Neural cell (in vitro differentiated cells): ENCODE measurements around the gene RPP38. TPM values are rescaled to one million over a fixed set of nuclear protein-coding genes. Genes with fewer than 3 reads are reported as not detected.

Source experiments
- H2AFZ ChIP-seq: fragments of 200-600, 300-800 bp; sonication (generic), shearing (Covaris generic); 2 replicates; pipeline ENCODE4 v1.6.0; 2014; ENCODE audit warnings: low read depth, mild to moderate bottlenecking, antibody characterized with exemption, low read length, moderate library complexity
- H3F3A ChIP-seq: fragments of 200-600 bp; shearing (Covaris generic); 2 replicates; pipeline ENCODE4 v1.6.1; 2016; ENCODE audit warnings: mild to moderate bottlenecking, moderate library complexity, mixed read lengths, antibody characterized with exemption, low read length; ENCODE audit not compliant: insufficient read depth, poor library complexity, severe bottlenecking
- H3K27ac ChIP-seq: fragments of 200-600, 300-800 bp; sonication (generic), shearing (Covaris generic); 2 replicates; pipeline ENCODE4 v1.5.1; 2014; ENCODE audit warnings: mild to moderate bottlenecking, low read length, moderate library complexity
- H3K27me3 ChIP-seq: fragments of 300-800, 200-600 bp; sonication (generic), shearing (Covaris generic); 2 replicates; pipeline ENCODE4 v1.6.0; 2014; ENCODE audit warnings: mild to moderate bottlenecking, low read depth, low read length, moderate library complexity; ENCODE audit not compliant: insufficient read depth
- H3K36me3 ChIP-seq: fragments of 300-800, 200-600 bp; sonication (generic), shearing (Covaris generic); 2 replicates; pipeline ENCODE4 v1.5.1; 2014; ENCODE audit warnings: mild to moderate bottlenecking, antibody characterized with exemption, low read length, moderate library complexity; ENCODE audit not compliant: insufficient read depth
- H3K4me2 ChIP-seq: fragments of 300-800, 200-600 bp; sonication (generic), shearing (Covaris generic); 2 replicates; pipeline ENCODE4 v1.6.0; 2014; ENCODE audit warnings: mild to moderate bottlenecking, low read length
- H3K4me3 ChIP-seq: fragments of 300-800, 200-600 bp; sonication (generic), shearing (Covaris generic); 2 replicates; pipeline ENCODE4 v1.5.1; 2014; ENCODE audit warnings: mild to moderate bottlenecking, low read length, moderate library complexity
- H3K79me2 ChIP-seq: fragments of 200-600 bp; shearing (Covaris generic); replicated peaks from 2 replicates; pipeline ENCODE4 v1.6.0; 2014; ENCODE audit warnings: mild to moderate bottlenecking, low read length, moderate library complexity; ENCODE audit not compliant: insufficient read depth
- H3K9ac ChIP-seq: fragments of 300-800, 200-600 bp; sonication (generic), shearing (Covaris generic); 2 replicates; pipeline ENCODE4 v1.6.1; 2016; ENCODE audit warnings: mild to moderate bottlenecking, low read length, mixed read lengths
- H3K9me2 ChIP-seq: fragments of 200-600 bp; shearing (Covaris generic); 2 replicates; pipeline ENCODE4 v1.6.1; 2016; ENCODE audit warnings: mild to moderate bottlenecking, low read length, mixed read lengths; ENCODE audit not compliant: insufficient read depth
- H3K9me3 ChIP-seq: fragments of 200-600, 300-800 bp; sonication (generic), shearing (Covaris generic); 2 replicates; pipeline ENCODE4 v1.6.1; 2016; ENCODE audit warnings: mild to moderate bottlenecking, mixed run types, low read length, moderate library complexity, mixed read lengths
- H4K20me1 ChIP-seq: fragments of 200-600 bp; shearing (Covaris generic); 2 replicates; pipeline ENCODE4 v1.6.1; 2016; ENCODE audit warnings: mild to moderate bottlenecking, mixed run types; ENCODE audit not compliant: insufficient read depth
- CTCF ChIP-seq: fragments of 450-650 bp; IDR thresholded peaks from 2 replicates; pipeline ENCODE4 v1.5.1; 2014; ENCODE audit warnings: antibody characterized with exemption, mild to moderate bottlenecking, moderate library complexity; ENCODE audit not compliant: poor library complexity, severe bottlenecking
- EP300 ChIP-seq: fragments of 450-650 bp; conservative IDR thresholded peaks from 2 replicates; pipeline ENCODE4 v1.6.1; 2014; ENCODE audit warnings: antibody characterized with exemption, mild to moderate bottlenecking, moderate library complexity; ENCODE audit not compliant: poor library complexity, severe bottlenecking
- EZH2 ChIP-seq: fragments of 200-600, 300-800 bp; shearing (Covaris generic), sonication (generic); IDR thresholded peaks from 2 replicates; pipeline ENCODE4 v1.6.1; 2014; ENCODE audit warnings: antibody characterized with exemption, low read length, borderline replicate concordance, mild to moderate bottlenecking; ENCODE audit not compliant: insufficient read depth, poor library complexity, severe bottlenecking
- MXI1 ChIP-seq: fragments of 450-650 bp; conservative IDR thresholded peaks from 2 replicates; pipeline ENCODE4 v1.6.1; 2014; ENCODE audit warnings: antibody characterized with exemption, mild to moderate bottlenecking; ENCODE audit not compliant: poor library complexity, severe bottlenecking
- POLR2AphosphoS5 ChIP-seq: IDR thresholded peaks from 2 replicates; pipeline ENCODE4 v1.6.1; 2012
- RAD21 ChIP-seq: fragments of 450-650 bp; conservative IDR thresholded peaks from 2 replicates; pipeline ENCODE4 v1.6.1; 2014; ENCODE audit warnings: antibody characterized with exemption, mild to moderate bottlenecking, moderate library complexity
- REST ChIP-seq: IDR thresholded peaks from 2 replicates; pipeline ENCODE4 v1.6.1; 2012; ENCODE audit warnings: borderline replicate concordance
- SMC3 ChIP-seq: fragments of 450-650 bp; conservative IDR thresholded peaks from 2 replicates; pipeline ENCODE4 v1.6.1; 2014; ENCODE audit warnings: antibody characterized with exemption, mild to moderate bottlenecking, moderate library complexity; ENCODE audit not compliant: poor library complexity
- TAF1 ChIP-seq: IDR thresholded peaks from 2 replicates; pipeline ENCODE4 v1.6.1; 2012; ENCODE audit warnings: low read depth
- polyA plus RNA-seq: library from polyadenylated mRNA; depleted of rRNA; stranded (reverse); fragments of >200 nt; gene quantifications from 2 replicates; pipeline ENCODE4 v1.2.3, GENCODE V29; 2014

RPP38 gene
- polyA plus RNA-seq, 1 donor from 2014 or later, result 9.8 TPM

- H3K9me2 ChIP-seq, result no peaks in the 10 kb centered on the region
- H3K9ac ChIP-seq, result no peak overlapping the region
- no peak overlapping the region for H2AFZ ChIP-seq
- no peak for TF ChIP-seq MXI1
- no peak for TF ChIP-seq REST
- no peak for TF ChIP-seq CTCF
- no peak for TF ChIP-seq RAD21
- TF ChIP-seq POLR2AphosphoS5, result no peak
- no peak for TF ChIP-seq EP300
- TF ChIP-seq EZH2, result no peak
- no peak for TF ChIP-seq SMC3
- no peak for TF ChIP-seq TAF1
- H3K4me2 ChIP-seq, result no peak overlapping the region
- H3K9me3 ChIP-seq, result no peaks in the 10 kb centered on the region
- no peaks in the 10 kb centered on the region for H3K36me3 ChIP-seq
- H3K79me2 ChIP-seq, result no peaks in the 10 kb centered on the region
- H3K4me3 ChIP-seq, result no peak overlapping the region
- H4K20me1 ChIP-seq, result no peaks in the 10 kb centered on the region
- no peak overlapping the region for H3K27ac ChIP-seq
- no peaks in the 10 kb centered on the region for H3F3A ChIP-seq
- H3K27me3 ChIP-seq, result no peaks in the 10 kb centered on the region
Observed at GRCh38 chr10:15136129-15137035, 39.2 kb downstream of the RPP38 start.

GRCh38 chr10:15137036-15137359 is 39.8 kb downstream of the RPP38 start:
- no peak overlapping the region for H3K9ac ChIP-seq
- no peaks in the 10 kb centered on the region for H3K36me3 ChIP-seq
- no peak overlapping the region for H3K4me3 ChIP-seq
- H2AFZ ChIP-seq, result no peak overlapping the region
- no peak overlapping the region for H3K4me2 ChIP-seq
- H3K27ac ChIP-seq, result no peak overlapping the region
- no peaks in the 10 kb centered on the region for H3K79me2 ChIP-seq
- H3K9me3 ChIP-seq, result no peaks in the 10 kb centered on the region
- H3F3A ChIP-seq, result no peaks in the 10 kb centered on the region
- no peaks in the 10 kb centered on the region for H3K9me2 ChIP-seq
- H4K20me1 ChIP-seq, result no peaks in the 10 kb centered on the region
- TF ChIP-seq MXI1 (no peak), CTCF (no peak)
- H3K27me3 ChIP-seq, result no peaks in the 10 kb centered on the region
